ENCODE measurements around the gene MAFF. TPM values are rescaled to one million over a fixed set of nuclear protein-coding genes. Genes with fewer than 3 reads are reported as not detected.
A peak's percentile ranks its signal among the peaks of the same experiment; 100 is the strongest.

Gene MAFF
- total RNA-seq, 1 experiment from 2014 or later, result 5.8 TPM

- Mint-ChIP-seq H3K9me3 (no peaks in the 10 kb centered on the region; a peak in 1 of 5 replicates), H3K27ac (no peak overlapping the region), H3K4me1 (peaks cover 9% of the 10 kb centered on the region in 2 experiments), H3K27me3 (ENCODE audit: low read depth) (peaks cover 51% of the 10 kb centered on the region), H3K36me3 (ENCODE audit: insufficient read depth in 1 of 3, low read depth in 3 of 3) (no peaks in the 10 kb centered on the region), H3K4me3 (no peak overlapping the region)
- no peak overlapping the region for H4K91ac ChIP-seq (ENCODE audit: insufficient read length, low read depth, low read length)
- H3K9me3 ChIP-seq (ENCODE audit: control insufficient read depth, low read depth, low read length), result no peaks in the 10 kb centered on the region
- no peaks in the 10 kb centered on the region; the same call in 1 of the 2 replicates for H3K27me3 ChIP-seq (ENCODE audit: insufficient read depth, low read length)
- no peaks in the 10 kb centered on the region for H4K20me1 ChIP-seq (ENCODE audit: control insufficient read depth, insufficient read depth, insufficient read length)
- no peak overlapping the region for H3K18ac ChIP-seq (ENCODE audit: insufficient read length, low read depth, low read length)
- H3K4me1 ChIP-seq (ENCODE audit: insufficient read depth, low read length), result no peaks in the 10 kb centered on the region
- H3K4ac ChIP-seq (ENCODE audit: low read depth, low read length), result no peak overlapping the region
- no peak overlapping the region for H4K5ac ChIP-seq (ENCODE audit: insufficient read length, low read depth, low read length)
- peaks cover 7% of the 10 kb centered on the region for H3K23me2 ChIP-seq (ENCODE audit: insufficient read length, low read depth, low read length, poor library complexity, severe bottlenecking)
- no CpG with 5 or more reads among the region's 19 CpGs for WGBS (ENCODE audit: extremely low coverage, insufficient read length, low lambda C conversion rate)
- 0 out of 2 replicates have a peak, but pooled peaks cover 2% of the 10 kb centered on the region for H3K79me2 ChIP-seq (ENCODE audit: insufficient read depth, low read length)
- H2BK5ac ChIP-seq (ENCODE audit: insufficient read length, low read length), result no peak overlapping the region
- H4K8ac ChIP-seq (replicated peaks; ENCODE audit: insufficient read length, low read depth, low read length), result no peak overlapping the region
- H3K14ac ChIP-seq (ENCODE audit: insufficient read depth, low read length), result no peak overlapping the region
- H2BK12ac ChIP-seq (ENCODE audit: insufficient read length, low read depth, low read length), result no peak overlapping the region
- H2BK15ac ChIP-seq (ENCODE audit: low read depth, low read length), result no peak overlapping the region
- no peak overlapping the region for H3K27ac ChIP-seq (ENCODE audit: insufficient read length, low read depth, low read length)
- H2BK120ac ChIP-seq (ENCODE audit: low read depth, low read length, poor library complexity, severe bottlenecking), result no peak overlapping the region
- H2AK5ac ChIP-seq (ENCODE audit: insufficient read length, low read length), result no peak overlapping the region
- H3K56ac ChIP-seq (ENCODE audit: insufficient read length, low read depth, low read length), result no peak overlapping the region
- H2BK20ac ChIP-seq (ENCODE audit: low read depth, low read length, poor library complexity, severe bottlenecking), result no peak overlapping the region
- H2AFZ ChIP-seq (ENCODE audit: low read length), result peak overlapping the region; percentile 34
- H3K23ac ChIP-seq (ENCODE audit: insufficient read length, low read depth, low read length), result no peak overlapping the region
- H3K4me2 ChIP-seq (ENCODE audit: insufficient read depth, insufficient read length, low read length), result no peak overlapping the region
- H3T11ph ChIP-seq (ENCODE audit: low read length), result no peak overlapping the region
- peak; percentile 55 for DNase-seq
- H3K79me1 ChIP-seq (ENCODE audit: insufficient read depth, low read depth, low read length, poor library complexity, severe bottlenecking), result no peaks in the 10 kb centered on the region
- no peak for TF ChIP-seq CTCF (conservative IDR thresholded peaks at IDR 0.05)
- no peak overlapping the region for H3K9ac ChIP-seq (ENCODE audit: extremely low read depth, insufficient read length, low read length)
Measured at GRCh38 chr22:38196791-38197419, 4.9 kb upstream of the MAFF start.
